ENCODE measurements around the gene MYO5A.

DNA sequence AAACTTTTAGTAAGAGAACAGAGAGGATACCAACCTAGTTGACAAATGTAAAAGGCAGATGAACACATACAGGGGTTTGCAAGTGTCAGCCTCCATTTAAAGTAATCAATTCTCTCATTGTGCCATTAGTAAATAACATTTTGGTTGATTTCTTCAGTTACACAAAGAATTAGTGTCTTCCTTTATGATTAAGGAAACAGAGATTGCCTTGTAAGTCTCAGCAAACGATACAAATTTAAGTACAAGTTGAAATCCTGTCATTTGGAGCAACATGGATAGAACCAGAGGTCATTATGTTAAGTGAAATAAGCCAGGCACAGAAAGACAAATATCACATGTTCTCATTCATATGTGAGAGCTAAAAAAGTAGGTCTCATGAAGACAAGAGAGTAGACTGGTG is 26.1 kb downstream of the MYO5A start:
- no peak for TF ChIP-seq POLR2A (IDR thresholded peaks at IDR 0.05; ENCODE audit: low read depth, low read length)
- TF ChIP-seq ZNF217 (IDR thresholded peaks at IDR 0.05) = no peak
- no peak for TF ChIP-seq EZH2 (IDR thresholded peaks at IDR 0.05; ENCODE audit: borderline replicate concordance, control insufficient read depth, low read depth, low read length)
- TF ChIP-seq, protein P1, sequence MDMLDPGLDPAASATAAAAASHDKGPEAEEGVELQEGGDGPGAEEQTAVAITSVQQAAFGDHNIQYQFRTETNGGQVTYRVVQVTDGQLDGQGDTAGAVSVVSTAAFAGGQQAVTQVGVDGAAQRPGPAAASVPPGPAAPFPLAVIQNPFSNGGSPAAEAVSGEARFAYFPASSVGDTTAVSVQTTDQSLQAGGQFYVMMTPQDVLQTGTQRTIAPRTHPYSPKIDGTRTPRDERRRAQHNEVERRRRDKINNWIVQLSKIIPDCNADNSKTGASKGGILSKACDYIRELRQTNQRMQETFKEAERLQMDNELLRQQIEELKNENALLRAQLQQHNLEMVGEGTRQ (IDR thresholded peaks at IDR 0.05; ENCODE audit: borderline replicate concordance, low read depth, low read length) = no peak
- TF ChIP-seq RB1 (IDR thresholded peaks at IDR 0.05; ENCODE audit: borderline replicate concordance) = no peak
- TF ChIP-seq NFYB (IDR thresholded peaks at IDR 0.05; ENCODE audit: insufficient read depth, low read depth, low read length) = no peak
- TF ChIP-seq EGR1 (IDR thresholded peaks at IDR 0.05; ENCODE audit: borderline replicate concordance in 1 of 2, low read depth in 2 of 2, low read length in 2 of 2) = no peak
